ENCODE results near the gene MYBPC1.

DNA sequence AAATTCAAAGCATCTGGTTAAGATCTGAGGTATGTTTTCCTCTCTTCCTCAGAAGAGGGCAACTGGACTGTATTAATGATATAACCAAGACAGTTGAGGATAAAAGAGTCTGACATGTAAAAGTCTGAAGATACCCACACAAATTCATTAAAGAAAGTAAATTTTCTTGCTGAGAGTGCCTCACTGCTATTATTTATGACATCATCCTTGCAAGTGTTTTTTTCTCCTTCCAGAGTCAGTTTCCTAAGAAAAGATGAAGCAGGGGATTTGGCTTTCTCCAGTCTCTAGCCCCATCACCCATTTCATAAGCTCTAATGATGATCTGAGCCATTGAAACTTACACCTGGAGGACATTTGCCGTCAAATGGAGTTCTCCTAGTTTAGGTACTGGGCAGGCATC is 21.0 kb upstream of the MYBPC1 start:
- TF ChIP-seq, protein P1, sequence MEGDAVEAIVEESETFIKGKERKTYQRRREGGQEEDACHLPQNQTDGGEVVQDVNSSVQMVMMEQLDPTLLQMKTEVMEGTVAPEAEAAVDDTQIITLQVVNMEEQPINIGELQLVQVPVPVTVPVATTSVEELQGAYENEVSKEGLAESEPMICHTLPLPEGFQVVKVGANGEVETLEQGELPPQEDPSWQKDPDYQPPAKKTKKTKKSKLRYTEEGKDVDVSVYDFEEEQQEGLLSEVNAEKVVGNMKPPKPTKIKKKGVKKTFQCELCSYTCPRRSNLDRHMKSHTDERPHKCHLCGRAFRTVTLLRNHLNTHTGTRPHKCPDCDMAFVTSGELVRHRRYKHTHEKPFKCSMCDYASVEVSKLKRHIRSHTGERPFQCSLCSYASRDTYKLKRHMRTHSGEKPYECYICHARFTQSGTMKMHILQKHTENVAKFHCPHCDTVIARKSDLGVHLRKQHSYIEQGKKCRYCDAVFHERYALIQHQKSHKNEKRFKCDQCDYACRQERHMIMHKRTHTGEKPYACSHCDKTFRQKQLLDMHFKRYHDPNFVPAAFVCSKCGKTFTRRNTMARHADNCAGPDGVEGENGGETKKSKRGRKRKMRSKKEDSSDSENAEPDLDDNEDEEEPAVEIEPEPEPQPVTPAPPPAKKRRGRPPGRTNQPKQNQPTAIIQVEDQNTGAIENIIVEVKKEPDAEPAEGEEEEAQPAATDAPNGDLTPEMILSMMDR (conservative IDR thresholded peaks at IDR 0.05), result no peak
- no peak for TF ChIP-seq EZH2 (IDR thresholded peaks at IDR 0.05; ENCODE audit: low read depth)
